HCT116 (cell line): Measurements from ENCODE around the gene KIAA1671. TPM values are rescaled to one million over a fixed set of nuclear protein-coding genes. Genes with fewer than 3 reads are reported as not detected.

Experiments used
- ATAC-seq: fragments of 200-7000 bp; cut with Tn5 transposase; 2 replicates; pipeline ENCODE4 v1.9.1; 2020; ENCODE audit warnings: mild to moderate bottlenecking, moderate library complexity
- BruUV-seq: library from RNA; stranded (reverse); fragments of 400-500 nt; replicated peaks from 2 replicates; lab custom pipeline; 2021; lab: Mats Ljungman, UMichigan
- CTCF ChIA-PET: fragments of 300-600 bp; sonication (Branson Sonifier 250); formaldehyde crosslinking; loops from one replicate; lab custom pipeline; 2021; ENCODE audit warnings: antibody characterized with exemption; lab: Charles Lee
- POLR2A ChIA-PET: fragments of 300-600, 350-600 bp; sonication (Branson Sonifier 250); formaldehyde crosslinking; loops from one replicate; lab custom pipeline; 2021; ENCODE audit warnings: antibody characterized with exemption; lab: Charles Lee
- RAD21 ChIA-PET, 2 experiments: fragments of 300-600 bp; sonication (Branson Sonifier 250); formaldehyde crosslinking; loops; one replicate each; lab custom pipeline; 2023; ENCODE audit warnings: low total read pairs in 2 of 2; ENCODE audit not compliant: uncharacterized antibody in 2 of 2, unreplicated experiment in 2 of 2, low non-redundant PET in 1 of 2; lab: Charles Lee
- DNase-seq: peaks from one replicate; pipeline ENCODE4 v3.0.0-alpha.2; 2010; ENCODE audit warnings: low read depth, low spot score
- H2AFZ ChIP-seq: fragments of 200-600 bp; shearing (Covaris generic), sonication (generic); 2 replicates; pipeline ENCODE4 v1.6.1; 2017; ENCODE audit warnings: low read depth, mixed run types, mixed read lengths, antibody characterized with exemption, low read length; ENCODE audit not compliant: poor library complexity, severe bottlenecking
- H3K27ac ChIP-seq: 2 replicates; pipeline ENCODE4 v1.5.1; 2012; ENCODE audit warnings: low read depth, low read length
- H3K27me3 ChIP-seq: fragments of 200-600 bp; sonication (generic); 2 replicates; pipeline ENCODE4 v1.6.1; 2016; ENCODE audit warnings: mixed run types, low read length, mixed read lengths; ENCODE audit not compliant: insufficient read depth
- H3K36me3 ChIP-seq, 2 experiments: fragments of 200-500 bp in 1 of 2; fragments of 200-600 bp in 1 of 2; sonication (Bioruptor generic) in 1 of 2; sonication (generic) in 1 of 2; 2 replicates each; pipeline versions ENCODE4 v1.5.1 to v1.6.1; 2014 to 2016; ENCODE audit warnings: low read length in 2 of 2, inconsistent platforms in 1 of 2, mixed read lengths in 1 of 2, mixed run types in 1 of 2; ENCODE audit not compliant: insufficient read depth in 2 of 2, control insufficient read depth in 1 of 2
- H3K4me1 ChIP-seq, 2 experiments: fragments of 200-600 bp in 1 of 2; sonication (generic) in 1 of 2; 2 replicates each; pipeline versions ENCODE4 v1.5.1 to v1.6.1; 2012 to 2017; ENCODE audit warnings: low read length in 2 of 2, inconsistent platforms in 1 of 2, mild to moderate bottlenecking in 1 of 2, mixed read lengths in 1 of 2, mixed run types in 1 of 2, moderate library complexity in 1 of 2; ENCODE audit not compliant: insufficient read depth in 2 of 2, control insufficient read depth in 1 of 2
- H3K4me2 ChIP-seq: fragments of 200-600 bp; sonication (generic); 2 replicates; pipeline ENCODE4 v1.6.1; 2017; ENCODE audit warnings: mixed run types, low read length, mixed read lengths
- H3K4me3 ChIP-seq, 2 experiments: fragments of 200-600 bp in 1 of 2; sonication (generic) in 1 of 2; replicated peaks in 1 of 2; 2 replicates each; pipeline ENCODE4 v1.5.1; 2011 to 2016; ENCODE audit warnings: low read length in 2 of 2, control low read depth in 1 of 2, low read depth in 1 of 2, mild to moderate bottlenecking in 1 of 2, mixed read lengths in 1 of 2, mixed run types in 1 of 2
- H3K79me2 ChIP-seq: fragments of 200-600 bp; sonication (generic); 2 replicates; pipeline ENCODE4 v1.6.1; 2017; ENCODE audit warnings: mild to moderate bottlenecking, mixed run types, low read length, moderate library complexity, mixed read lengths; ENCODE audit not compliant: insufficient read depth
- H3K9ac ChIP-seq: fragments of 200-600 bp; sonication (generic); 2 replicates; pipeline ENCODE4 v1.6.1; 2016; ENCODE audit warnings: low read length, mixed read lengths
- H3K9me2 ChIP-seq: fragments of 200-600 bp; sonication (generic), shearing (Covaris generic); 2 replicates; pipeline ENCODE4 v1.6.1; 2017; ENCODE audit warnings: mixed run types, mild to moderate bottlenecking, moderate library complexity; ENCODE audit not compliant: insufficient read depth
- H3K9me3 ChIP-seq, 2 experiments: fragments of 200-500 bp in 1 of 2; fragments of 200-600 bp in 1 of 2; sonication (Bioruptor generic) in 1 of 2; sonication (generic) in 1 of 2; 2 replicates each; pipeline ENCODE4 v1.6.1; 2014 to 2017; ENCODE audit warnings: low read length in 2 of 2, mixed read lengths in 2 of 2, inconsistent platforms in 1 of 2, low read depth in 1 of 2, mild to moderate bottlenecking in 1 of 2, mixed run types in 1 of 2, moderate library complexity in 1 of 2; ENCODE audit not compliant: control insufficient read depth in 1 of 2, insufficient read depth in 1 of 2
- H4K20me1 ChIP-seq: fragments of 200-600 bp; sonication (generic), shearing (Covaris generic); 2 replicates; pipeline ENCODE4 v1.6.1; 2017; ENCODE audit warnings: mixed run types, mild to moderate bottlenecking, moderate library complexity; ENCODE audit not compliant: insufficient read depth
- CBX3 ChIP-seq: IDR thresholded peaks from 2 replicates; pipeline ENCODE4 v1.6.1; 2012; ENCODE audit warnings: low read depth
- CEBPB ChIP-seq: IDR thresholded peaks from 2 replicates; pipeline ENCODE4 v1.6.1; 2012; ENCODE audit warnings: low read depth
- EGR1 ChIP-seq: IDR thresholded peaks from 2 replicates; pipeline ENCODE4 v1.6.1; 2012; ENCODE audit warnings: low read depth
- ELF1 ChIP-seq: IDR thresholded peaks from 2 replicates; pipeline ENCODE4 v1.6.1; 2012; ENCODE audit warnings: low read depth, borderline replicate concordance
- EZH2 ChIP-seq: fragments of 200-600 bp; sonication (generic); IDR thresholded peaks from 2 replicates; pipeline ENCODE4 v1.6.1; 2017; ENCODE audit warnings: antibody characterized with exemption, mixed run types
- JUND ChIP-seq: IDR thresholded peaks from 2 replicates; pipeline ENCODE4 v1.6.1; 2012
- POLR2A ChIP-seq: IDR thresholded peaks from 2 replicates; pipeline ENCODE4 v1.7.0; 2011; ENCODE audit warnings: borderline replicate concordance; ENCODE audit not compliant: insufficient read depth, insufficient read length; ENCODE audit errors: extremely low read depth
- RAD21 ChIP-seq: IDR thresholded peaks from 2 replicates; pipeline ENCODE4 v1.6.1; 2012; ENCODE audit warnings: low read depth, mild to moderate bottlenecking
- SIN3A ChIP-seq: IDR thresholded peaks from 2 replicates; pipeline ENCODE4 v1.6.1; 2012; ENCODE audit warnings: low read depth
- SRF ChIP-seq: IDR thresholded peaks from 2 replicates; pipeline ENCODE4 v1.6.1; 2012; ENCODE audit warnings: low read depth
- YY1 ChIP-seq: IDR thresholded peaks from 2 replicates; pipeline ENCODE4 v1.6.1; 2011; ENCODE audit warnings: low read length, low read depth, moderate library complexity, mild to moderate bottlenecking; ENCODE audit not compliant: insufficient replicate concordance; ENCODE audit errors: extremely low read depth
- ZFX ChIP-seq: fragments of 450-650 bp; IDR thresholded peaks from 2 replicates; pipeline ENCODE4 v1.6.1; 2017
- ZNF274 ChIP-seq: fragments of 200-500 bp; sonication (Bioruptor generic); IDR thresholded peaks from 2 replicates; pipeline ENCODE4 v1.6.1; 2014; ENCODE audit warnings: mild to moderate bottlenecking, low read depth, low read length, inconsistent platforms
- intact Hi-C: fragments of 100-400 bp; cut with micrococcal nuclease; formaldehyde crosslinking; loops from 2 replicates; pipeline ENCODE4 v1.10.0; 2022
- total RNA-seq: library from RNA; stranded (reverse); gene quantifications from one replicate; pipeline ENCODE4 v1.2.1, GENCODE V29; 2021; ENCODE audit not compliant: unreplicated experiment
- TF ChIP-seq, protein P1 (sequence below): IDR thresholded peaks from 2 replicates; pipeline ENCODE4 v1.6.1; 2012
- TF ChIP-seq, protein P2 (sequence below): IDR thresholded peaks from 2 replicates; pipeline ENCODE4 v1.6.1; 2012; ENCODE audit warnings: low read depth
- TF ChIP-seq, protein P3 (sequence below): IDR thresholded peaks from 2 replicates; pipeline ENCODE4 v1.6.1; 2012
- TF ChIP-seq, protein P4 (sequence below), 3 experiments: fragments of 200-600 bp in 1 of 3; sonication (generic) in 1 of 3; IDR thresholded peaks in 2 of 3; conservative IDR thresholded peaks in 1 of 3; 2 replicates each; pipeline ENCODE4 v1.5.1; 2012 to 2017; ENCODE audit warnings: low read depth in 2 of 3, low read length in 2 of 3, antibody characterized with exemption in 1 of 3, borderline replicate concordance in 1 of 3, control low read depth in 1 of 3, mild to moderate bottlenecking in 1 of 3, mixed read lengths in 1 of 3, mixed run types in 1 of 3, moderate library complexity in 1 of 3; ENCODE audit not compliant: insufficient read depth in 1 of 3

KIAA1671 gene
- total RNA-seq, 1 experiment from 2014 or later = 36.8 TPM

DNA sequence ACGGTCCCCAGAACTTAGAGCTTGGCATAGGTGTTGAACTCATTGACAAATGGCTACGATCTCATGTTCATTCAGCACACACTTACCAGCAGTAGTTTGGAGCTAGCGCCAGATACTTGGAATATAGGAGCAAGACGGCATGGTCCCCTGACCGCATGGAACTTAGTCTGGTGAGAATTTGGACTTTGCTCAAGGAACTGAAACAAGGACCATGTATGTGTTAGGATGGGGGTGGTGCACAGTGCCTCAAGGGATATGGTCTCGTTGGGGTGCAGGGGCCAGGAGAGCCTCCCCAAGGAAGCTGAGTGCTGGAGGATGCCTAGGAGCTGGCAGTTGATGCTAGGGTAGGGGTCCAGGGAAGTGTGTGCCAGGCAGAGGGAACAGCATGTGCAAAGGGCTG lies 119.2 kb downstream of the KIAA1671 start:
- Histone ChIP-seq H4K20me1 (no peaks in the 10 kb centered on the region; the same call in 1 of the 2 replicates), H3K27ac (no peak overlapping the region), H3K9ac (no peak overlapping the region), H3K9me2 (no peaks in the 10 kb centered on the region), H2AFZ (no peak overlapping the region), H3K4me3 (no peak overlapping the region), H3K4me1 (no peaks in the 10 kb centered on the region), H3K36me3 (no peaks in the 10 kb centered on the region), H3K9me3 (no peaks in the 10 kb centered on the region), H3K4me2 (no peak overlapping the region), H3K79me2 (no peaks in the 10 kb centered on the region)
- intact Hi-C loops = no loop called here
- no TSS peak for BruUV-seq
- ChIA-PET CTCF (no interaction called here), POLR2A (no interaction called here)
- no peak for DNase-seq
- no peak for ATAC-seq
- no peak for TF ChIP-seq ELF1
- no peak for TF ChIP-seq EGR1
- no peak for TF ChIP-seq RAD21
- TF ChIP-seq ZFX = no peak
- TF ChIP-seq JUND = no peak
- no peak for TF ChIP-seq EZH2
- TF ChIP-seq SIN3A = no peak
- no peak for TF ChIP-seq CBX3
- TF ChIP-seq, protein P1, sequence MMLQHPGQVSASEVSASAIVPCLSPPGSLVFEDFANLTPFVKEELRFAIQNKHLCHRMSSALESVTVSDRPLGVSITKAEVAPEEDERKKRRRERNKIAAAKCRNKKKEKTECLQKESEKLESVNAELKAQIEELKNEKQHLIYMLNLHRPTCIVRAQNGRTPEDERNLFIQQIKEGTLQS = no peak
- TF ChIP-seq POLR2A = no peak
- no peak for TF ChIP-seq ZNF274
- TF ChIP-seq YY1 = no peak
- TF ChIP-seq, protein P2, sequence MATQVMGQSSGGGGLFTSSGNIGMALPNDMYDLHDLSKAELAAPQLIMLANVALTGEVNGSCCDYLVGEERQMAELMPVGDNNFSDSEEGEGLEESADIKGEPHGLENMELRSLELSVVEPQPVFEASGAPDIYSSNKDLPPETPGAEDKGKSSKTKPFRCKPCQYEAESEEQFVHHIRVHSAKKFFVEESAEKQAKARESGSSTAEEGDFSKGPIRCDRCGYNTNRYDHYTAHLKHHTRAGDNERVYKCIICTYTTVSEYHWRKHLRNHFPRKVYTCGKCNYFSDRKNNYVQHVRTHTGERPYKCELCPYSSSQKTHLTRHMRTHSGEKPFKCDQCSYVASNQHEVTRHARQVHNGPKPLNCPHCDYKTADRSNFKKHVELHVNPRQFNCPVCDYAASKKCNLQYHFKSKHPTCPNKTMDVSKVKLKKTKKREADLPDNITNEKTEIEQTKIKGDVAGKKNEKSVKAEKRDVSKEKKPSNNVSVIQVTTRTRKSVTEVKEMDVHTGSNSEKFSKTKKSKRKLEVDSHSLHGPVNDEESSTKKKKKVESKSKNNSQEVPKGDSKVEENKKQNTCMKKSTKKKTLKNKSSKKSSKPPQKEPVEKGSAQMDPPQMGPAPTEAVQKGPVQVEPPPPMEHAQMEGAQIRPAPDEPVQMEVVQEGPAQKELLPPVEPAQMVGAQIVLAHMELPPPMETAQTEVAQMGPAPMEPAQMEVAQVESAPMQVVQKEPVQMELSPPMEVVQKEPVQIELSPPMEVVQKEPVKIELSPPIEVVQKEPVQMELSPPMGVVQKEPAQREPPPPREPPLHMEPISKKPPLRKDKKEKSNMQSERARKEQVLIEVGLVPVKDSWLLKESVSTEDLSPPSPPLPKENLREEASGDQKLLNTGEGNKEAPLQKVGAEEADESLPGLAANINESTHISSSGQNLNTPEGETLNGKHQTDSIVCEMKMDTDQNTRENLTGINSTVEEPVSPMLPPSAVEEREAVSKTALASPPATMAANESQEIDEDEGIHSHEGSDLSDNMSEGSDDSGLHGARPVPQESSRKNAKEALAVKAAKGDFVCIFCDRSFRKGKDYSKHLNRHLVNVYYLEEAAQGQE = no peak
- TF ChIP-seq, protein P3, sequence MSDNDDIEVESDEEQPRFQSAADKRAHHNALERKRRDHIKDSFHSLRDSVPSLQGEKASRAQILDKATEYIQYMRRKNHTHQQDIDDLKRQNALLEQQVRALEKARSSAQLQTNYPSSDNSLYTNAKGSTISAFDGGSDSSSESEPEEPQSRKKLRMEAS = no peak
- no peak for TF ChIP-seq SRF
- no peak for TF ChIP-seq CEBPB
- TF ChIP-seq, protein P4, sequence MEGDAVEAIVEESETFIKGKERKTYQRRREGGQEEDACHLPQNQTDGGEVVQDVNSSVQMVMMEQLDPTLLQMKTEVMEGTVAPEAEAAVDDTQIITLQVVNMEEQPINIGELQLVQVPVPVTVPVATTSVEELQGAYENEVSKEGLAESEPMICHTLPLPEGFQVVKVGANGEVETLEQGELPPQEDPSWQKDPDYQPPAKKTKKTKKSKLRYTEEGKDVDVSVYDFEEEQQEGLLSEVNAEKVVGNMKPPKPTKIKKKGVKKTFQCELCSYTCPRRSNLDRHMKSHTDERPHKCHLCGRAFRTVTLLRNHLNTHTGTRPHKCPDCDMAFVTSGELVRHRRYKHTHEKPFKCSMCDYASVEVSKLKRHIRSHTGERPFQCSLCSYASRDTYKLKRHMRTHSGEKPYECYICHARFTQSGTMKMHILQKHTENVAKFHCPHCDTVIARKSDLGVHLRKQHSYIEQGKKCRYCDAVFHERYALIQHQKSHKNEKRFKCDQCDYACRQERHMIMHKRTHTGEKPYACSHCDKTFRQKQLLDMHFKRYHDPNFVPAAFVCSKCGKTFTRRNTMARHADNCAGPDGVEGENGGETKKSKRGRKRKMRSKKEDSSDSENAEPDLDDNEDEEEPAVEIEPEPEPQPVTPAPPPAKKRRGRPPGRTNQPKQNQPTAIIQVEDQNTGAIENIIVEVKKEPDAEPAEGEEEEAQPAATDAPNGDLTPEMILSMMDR (IDR thresholded peaks at IDR 0.05 in 2 of 3, conservative IDR thresholded peaks at IDR 0.05 in 1 of 3; ENCODE audit: borderline replicate concordance in 1 of 3, insufficient read depth in 1 of 3, low read depth in 2 of 3, low read length in 2 of 3) = no peak
- TF ChIP-seq, all 23 proteins: peak for 0
- no peaks in the 10 kb centered on the region for H3K27me3 ChIP-seq
- RAD21 ChIA-PET = no interaction called here
